Endodermal cell (in vitro differentiated cells): Measurements from ENCODE around the gene VIPR2. TPM values are rescaled to one million over a fixed set of nuclear protein-coding genes. Genes with fewer than 3 reads are reported as not detected.

Source experiments
- DNase-seq: peaks from one replicate; pipeline ENCODE4 v3.0.0-alpha.2; 2017
- H3K27ac ChIP-seq: 2 replicates; pipeline ENCODE4 v1.5.1; 2013; ENCODE audit warnings: mild to moderate bottlenecking, low read depth, low read length, moderate library complexity
- H3K27me3 ChIP-seq: 2 replicates; pipeline ENCODE4 v1.6.1; 2013; ENCODE audit warnings: mild to moderate bottlenecking, low read length, moderate library complexity; ENCODE audit not compliant: insufficient read depth, control insufficient read depth, poor library complexity, severe bottlenecking
- H3K36me3 ChIP-seq: 2 replicates; pipeline ENCODE4 v1.7.0; 2013; ENCODE audit warnings: mild to moderate bottlenecking, low read length, moderate library complexity; ENCODE audit not compliant: control insufficient read depth, insufficient read depth
- H3K4me1 ChIP-seq: one replicate; pipeline ENCODE4 v1.7.0; 2013; ENCODE audit warnings: low read length; ENCODE audit not compliant: control insufficient read depth, insufficient read depth
- H3K4me3 ChIP-seq: 2 replicates; pipeline ENCODE4 v1.5.1; 2013; ENCODE audit warnings: mild to moderate bottlenecking, low read length, moderate library complexity
- H3K9ac ChIP-seq: 2 replicates; pipeline ENCODE4 v1.6.1; 2013; ENCODE audit warnings: mild to moderate bottlenecking, low read length, moderate library complexity; ENCODE audit not compliant: poor library complexity, severe bottlenecking; ENCODE audit errors: extremely low read depth
- H3K9me3 ChIP-seq: 2 replicates; pipeline ENCODE4 v1.6.1; 2013; ENCODE audit warnings: mild to moderate bottlenecking, low read length, moderate library complexity; ENCODE audit not compliant: control insufficient read depth
- H3K27ac Mint-ChIP-seq: 2 replicates; pipeline ENCODE4 v1.8.0; 2020; ENCODE audit warnings: mixed read lengths
- H3K27me3 Mint-ChIP-seq: 2 replicates; pipeline ENCODE4 v1.8.0; 2021; ENCODE audit warnings: mild to moderate bottlenecking, mixed read lengths; ENCODE audit not compliant: insufficient read depth
- H3K36me3 Mint-ChIP-seq: 2 replicates; pipeline ENCODE4 v1.8.0; 2020; ENCODE audit warnings: low read depth, mixed read lengths
- H3K4me1 Mint-ChIP-seq: 2 replicates; pipeline ENCODE4 v1.8.0; 2020; ENCODE audit warnings: mixed read lengths
- H3K4me3 Mint-ChIP-seq: 2 replicates; pipeline ENCODE4 v1.8.0; 2020; ENCODE audit warnings: mild to moderate bottlenecking, moderate library complexity, mixed read lengths
- H3K9me3 Mint-ChIP-seq: 2 replicates; pipeline ENCODE4 v1.8.0; 2020; ENCODE audit warnings: mild to moderate bottlenecking, mixed read lengths
- CTCF ChIP-seq: fragments of 200-600 bp; sonication (generic); conservative IDR thresholded peaks from 2 replicates; pipeline ENCODE4 v1.5.0; 2021; ENCODE audit warnings: antibody characterized with exemption, mild to moderate bottlenecking
- WGBS, 2 experiments: methylation state at CpG; one replicate each; pipeline versions ENCODE4 v1.1.5 to v1.1.7; 2013; ENCODE audit warnings: missing lambda C conversion rate in 2 of 2, mixed read lengths in 1 of 2; ENCODE audit not compliant: insufficient coverage in 1 of 2, insufficient read length in 1 of 2; 5-methylcytosine and 5-hydroxymethylcytosine counted together
- total RNA-seq, 2 donors: library from RNA; stranded (reverse); fragmentation: NEBNext Ultra II Directional in 1 of 2; extraction: Animal tissue kit (Norgen Biotek cat#: 25700) in 1 of 2; gene quantifications; 2 replicates in 1 of 2; 3 replicates in 1 of 2; pipeline ENCODE4 v1.2.1, GENCODE V29; 2021

The VIPR2 gene
- total RNA-seq, 2 donors from 2014 or later, result 0.64 to 1.8 TPM

- H3K27ac Mint-ChIP-seq, result no peak overlapping the region
- no peaks in the 10 kb centered on the region for H3K9me3 ChIP-seq
- H3K27me3 ChIP-seq, result no peaks in the 10 kb centered on the region
- 93 to 100% methylated on average over 1 to 4 of the region's 4 CpGs for WGBS, 2 experiments
- no peak overlapping the region for H3K9ac ChIP-seq
- H3K4me1 ChIP-seq, result peaks cover 2% of the 10 kb centered on the region
- H3K36me3 ChIP-seq, result no peaks in the 10 kb centered on the region
- no peaks in the 10 kb centered on the region for H3K36me3 Mint-ChIP-seq
- no peaks in the 10 kb centered on the region for H3K27me3 Mint-ChIP-seq
- no peak overlapping the region for H3K4me3 Mint-ChIP-seq
- no peak overlapping the region for H3K4me3 ChIP-seq
- no peak for TF ChIP-seq CTCF
- DNase-seq, result no peak
- H3K4me1 Mint-ChIP-seq, result peaks cover 9% of the 10 kb centered on the region
- H3K9me3 Mint-ChIP-seq, result no peaks in the 10 kb centered on the region
- no peak overlapping the region for H3K27ac ChIP-seq
Measured at GRCh38 chr7:159121476-159121875, 23.2 kb downstream of the VIPR2 start.

GRCh38 chr7:159121068-159121467, 23.6 kb downstream of the VIPR2 start:
- Histone ChIP-seq H3K27me3 (no peaks in the 10 kb centered on the region), H3K27ac (no peak overlapping the region), H3K36me3 (no peaks in the 10 kb centered on the region), H3K9ac (no peak overlapping the region), H3K4me3 (no peak overlapping the region), H3K4me1 (peaks cover under 1% of the 10 kb centered on the region), H3K9me3 (no peaks in the 10 kb centered on the region)
- no peak for TF ChIP-seq CTCF
- H3K4me3 Mint-ChIP-seq, result no peak overlapping the region
- H3K27me3 Mint-ChIP-seq, result no peaks in the 10 kb centered on the region
- WGBS, 2 experiments, result 80% methylated on average over 9 of the region's 9 CpGs; no CpG with 5 or more reads in 1 of the 2 experiments
- DNase-seq, result peak; percentile 33
- H3K36me3 Mint-ChIP-seq, result no peaks in the 10 kb centered on the region
- H3K4me1 Mint-ChIP-seq, result peaks cover 6% of the 10 kb centered on the region
- no peaks in the 10 kb centered on the region for H3K9me3 Mint-ChIP-seq
- H3K27ac Mint-ChIP-seq, result no peak overlapping the region

GRCh38 chr7:159120540-159120919, 24.1 kb downstream of the VIPR2 start:
- 83 to 84% methylated on average over 1 to 7 of the region's 7 CpGs for WGBS, 2 experiments
- no peaks in the 10 kb centered on the region for H3K36me3 Mint-ChIP-seq
- no peaks in the 10 kb centered on the region for H3K27me3 ChIP-seq
- H3K36me3 ChIP-seq, result no peaks in the 10 kb centered on the region
- H3K27ac Mint-ChIP-seq, result no peak overlapping the region
- no peaks in the 10 kb centered on the region for H3K9me3 ChIP-seq
- DNase-seq, result peak; percentile 17
- H3K4me1 ChIP-seq, result no peaks in the 10 kb centered on the region
- peaks cover 8% of the 10 kb centered on the region for H3K4me1 Mint-ChIP-seq
- no peaks in the 10 kb centered on the region for H3K9me3 Mint-ChIP-seq
- H3K9ac ChIP-seq, result no peak overlapping the region
- no peaks in the 10 kb centered on the region for H3K27me3 Mint-ChIP-seq
- no peak overlapping the region for H3K4me3 Mint-ChIP-seq
- H3K4me3 ChIP-seq, result no peak overlapping the region
- no peak for TF ChIP-seq CTCF
- no peak overlapping the region for H3K27ac ChIP-seq
